Suppressor macrophage treated with lipopolysaccharide for 4 hours (primary cell): Measurements from ENCODE around the gene GAGE13.
A peak's percentile ranks its signal among the peaks of the same experiment; 100 is the strongest.
"Not testable (repeated sequence)": the region's sequence is repeated elsewhere in the genome, so short reads cannot be mapped to it uniquely, and the experiment has no call there.

ENCODE experiments used
- DNase-seq: peaks from one replicate; pipeline ENCODE4 v3.0.0-alpha.2; 2020

The GAGE13 gene, protein sequence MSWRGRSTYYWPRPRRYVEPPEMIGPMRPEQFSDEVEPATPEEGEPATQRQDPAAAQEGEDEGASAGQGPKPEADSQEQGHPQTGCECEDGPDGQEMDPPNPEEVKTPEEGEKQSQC

DNA sequence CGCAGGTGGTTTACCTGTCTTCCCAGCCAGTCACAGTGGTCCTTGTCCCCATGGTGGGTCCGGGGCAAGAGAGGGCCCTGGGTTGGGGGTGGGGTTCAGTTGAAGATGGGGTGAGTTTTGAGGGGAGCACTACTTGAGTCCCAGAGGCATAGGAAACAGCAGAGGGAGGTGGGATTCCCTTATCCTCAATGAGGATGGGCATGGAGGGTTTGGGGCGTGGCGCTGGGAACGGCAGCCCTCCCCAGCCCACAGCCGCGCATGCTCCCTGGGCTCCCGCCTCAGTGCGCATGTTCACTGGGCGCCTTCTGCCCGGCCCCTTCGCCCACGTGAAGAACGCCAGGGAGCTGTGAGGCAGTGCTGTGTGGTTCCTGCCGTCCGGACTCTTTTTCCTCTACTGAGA is at the start of gene GAGE13:
GAGE13 (plus strand) TSS at position 301 of the 400 bp plus-strand sequence. CDS start 1,156 bp downstream, outside the sequence.
- not testable (repeated sequence) for DNase-seq

DNA sequence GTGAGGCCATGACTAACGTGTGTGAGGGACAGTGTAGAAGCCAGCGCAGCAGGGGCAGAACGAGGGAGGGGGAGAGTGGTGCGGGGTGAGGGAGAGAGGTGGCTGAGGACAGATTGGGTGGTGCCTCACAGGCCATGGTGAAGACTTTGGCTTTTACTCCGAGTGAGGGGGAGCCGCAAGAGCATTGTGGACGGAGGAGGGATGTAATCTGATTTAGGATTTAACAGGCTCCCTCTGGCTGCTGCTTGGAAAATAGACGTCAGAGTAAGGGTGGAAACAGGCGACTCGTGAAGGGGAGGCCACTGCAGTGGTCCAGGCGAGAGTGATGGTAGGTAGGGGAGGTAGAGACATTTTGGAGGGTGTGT is 48.8 kb upstream of the GAGE13 start:
- DNase-seq: no peak

DNA sequence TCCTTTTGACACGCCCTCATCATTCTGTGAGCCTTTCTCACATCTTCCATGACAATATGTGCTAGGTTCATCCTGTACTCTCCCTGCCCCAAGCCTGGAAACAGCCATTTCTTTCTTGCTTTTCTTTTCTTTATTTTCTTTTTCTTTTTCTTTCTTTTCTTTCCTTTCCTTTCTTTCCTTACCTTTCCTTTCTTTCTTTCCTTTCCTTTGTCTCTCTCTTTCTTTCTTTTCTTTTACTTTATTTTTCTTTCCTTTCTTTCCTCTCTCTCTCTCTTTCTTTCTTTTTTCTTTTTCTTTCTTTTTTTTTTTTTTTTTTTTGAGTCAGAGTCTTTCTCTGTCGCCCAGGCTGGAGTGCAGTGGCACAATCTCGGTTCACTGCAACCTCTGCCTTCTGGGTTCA is 47.2 kb upstream of the GAGE13 start:
- no peak for DNase-seq

DNA sequence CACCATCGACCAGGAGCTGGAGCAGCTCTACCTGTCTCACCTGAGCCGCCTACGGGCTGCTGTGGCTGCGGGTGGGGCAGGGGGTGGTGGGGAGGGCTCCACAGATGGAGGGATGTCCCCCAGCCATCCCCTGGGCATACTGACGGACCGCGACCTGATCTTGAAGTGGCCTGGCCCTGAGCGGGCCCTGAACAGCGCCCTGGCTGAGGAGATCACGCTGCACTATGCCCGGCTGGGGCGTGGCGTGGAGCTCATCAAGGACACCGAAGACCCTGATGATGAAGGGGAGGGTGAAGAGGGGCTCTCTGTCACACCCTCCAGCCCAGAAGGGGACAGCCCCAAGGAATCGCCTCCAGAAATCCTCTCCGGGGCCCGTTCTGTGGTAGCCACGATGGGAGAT is 45.2 kb upstream of the GAGE13 start:
- no peak for DNase-seq

DNA sequence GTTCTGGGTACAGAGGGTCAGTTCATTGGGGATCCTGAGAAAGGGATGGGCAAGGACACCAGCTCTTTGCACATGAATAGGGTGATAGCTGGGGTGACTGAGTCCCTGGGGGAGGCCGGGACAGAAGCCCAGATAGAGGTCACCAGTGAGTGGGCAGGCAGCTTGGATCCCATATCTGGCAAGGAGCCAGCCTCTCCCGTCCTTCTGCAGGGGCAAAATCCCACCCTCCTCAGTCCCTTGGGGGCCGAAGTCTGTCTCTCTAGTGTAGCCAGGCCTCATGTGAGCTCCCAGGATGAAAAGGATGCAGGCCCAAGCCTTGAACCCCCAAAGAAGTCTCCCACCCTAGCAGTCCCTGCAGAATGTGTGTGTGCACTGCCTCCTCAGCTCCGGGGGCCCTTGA is 44.8 kb upstream of the GAGE13 start:
- DNase-seq: no peak

DNA sequence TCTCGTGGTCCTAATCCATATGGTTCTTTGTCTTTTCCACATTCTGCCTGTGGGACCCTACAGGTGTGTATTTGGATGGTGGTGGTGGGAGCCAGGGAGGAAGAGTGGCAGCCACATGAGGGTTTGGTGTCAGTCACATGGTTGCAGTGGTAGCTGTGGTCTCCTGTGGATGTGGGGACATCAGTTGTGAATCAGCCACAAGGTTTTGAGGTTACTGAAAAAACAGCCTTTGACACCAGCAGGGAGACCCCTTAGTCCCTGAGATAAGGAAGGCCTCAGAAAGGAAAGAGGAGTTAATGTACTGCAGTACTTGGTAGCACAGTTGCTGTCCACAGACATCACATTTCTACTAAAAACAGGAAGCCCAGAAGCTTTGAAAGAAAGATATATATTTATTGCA is 43.7 kb upstream of the GAGE13 start:
- no peak for DNase-seq

DNA sequence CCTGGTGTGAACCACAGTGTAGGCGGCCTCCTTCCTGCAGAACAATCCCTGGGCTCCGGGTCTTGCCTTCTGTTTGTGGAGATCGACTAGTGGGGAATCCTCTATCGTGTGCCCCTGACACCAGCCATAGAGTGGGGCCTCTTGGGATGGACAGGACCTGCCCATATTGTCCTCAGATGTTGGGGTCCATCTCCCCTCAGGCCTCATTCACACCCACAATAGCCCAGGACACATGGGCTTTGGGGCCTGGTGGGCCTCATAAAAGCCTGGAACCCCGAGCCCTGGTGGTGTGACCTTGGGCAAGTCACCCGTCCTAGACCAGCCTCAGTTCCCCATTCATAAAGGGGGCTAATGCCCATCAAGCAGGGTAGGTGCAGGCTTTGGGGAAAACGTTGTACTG is 41.2 kb upstream of the GAGE13 start:
- no peak for DNase-seq

DNA sequence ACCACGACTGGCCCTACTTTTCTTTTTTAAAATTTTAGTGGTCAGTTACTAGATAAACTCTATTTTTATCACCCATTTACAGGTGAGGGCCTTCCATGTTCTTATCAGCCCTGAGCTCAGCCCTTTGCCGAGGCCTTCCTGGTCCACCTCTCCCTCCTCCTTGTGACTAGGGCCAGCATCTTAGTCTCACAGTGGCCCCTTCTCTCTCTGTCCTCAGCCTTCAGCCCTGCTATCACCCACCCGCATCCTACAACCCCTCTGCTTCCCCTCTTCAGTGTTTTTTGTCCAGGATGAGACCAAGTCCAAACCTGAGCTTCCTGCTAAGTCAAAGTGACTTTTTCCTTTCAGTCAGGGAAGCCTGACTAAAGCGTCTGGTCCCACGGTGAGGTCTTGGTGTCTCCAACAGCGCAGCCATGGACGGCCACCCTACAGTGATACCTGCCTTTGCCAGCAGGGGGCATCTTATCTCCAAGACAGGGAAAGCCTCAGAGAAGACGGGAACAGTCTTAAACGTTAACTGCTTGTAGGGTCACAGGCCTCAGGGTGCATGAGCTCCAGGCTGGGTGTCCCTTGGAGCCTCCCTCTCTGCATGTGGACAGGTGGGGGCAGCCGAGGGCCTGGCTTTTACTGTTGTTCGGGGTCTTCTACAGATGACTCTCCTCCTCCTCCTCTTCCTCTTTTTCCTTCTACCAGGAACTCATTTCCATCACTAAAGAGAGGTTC is 39.6 kb upstream of the GAGE13 start:
- peak; percentile 65 for DNase-seq

DNA sequence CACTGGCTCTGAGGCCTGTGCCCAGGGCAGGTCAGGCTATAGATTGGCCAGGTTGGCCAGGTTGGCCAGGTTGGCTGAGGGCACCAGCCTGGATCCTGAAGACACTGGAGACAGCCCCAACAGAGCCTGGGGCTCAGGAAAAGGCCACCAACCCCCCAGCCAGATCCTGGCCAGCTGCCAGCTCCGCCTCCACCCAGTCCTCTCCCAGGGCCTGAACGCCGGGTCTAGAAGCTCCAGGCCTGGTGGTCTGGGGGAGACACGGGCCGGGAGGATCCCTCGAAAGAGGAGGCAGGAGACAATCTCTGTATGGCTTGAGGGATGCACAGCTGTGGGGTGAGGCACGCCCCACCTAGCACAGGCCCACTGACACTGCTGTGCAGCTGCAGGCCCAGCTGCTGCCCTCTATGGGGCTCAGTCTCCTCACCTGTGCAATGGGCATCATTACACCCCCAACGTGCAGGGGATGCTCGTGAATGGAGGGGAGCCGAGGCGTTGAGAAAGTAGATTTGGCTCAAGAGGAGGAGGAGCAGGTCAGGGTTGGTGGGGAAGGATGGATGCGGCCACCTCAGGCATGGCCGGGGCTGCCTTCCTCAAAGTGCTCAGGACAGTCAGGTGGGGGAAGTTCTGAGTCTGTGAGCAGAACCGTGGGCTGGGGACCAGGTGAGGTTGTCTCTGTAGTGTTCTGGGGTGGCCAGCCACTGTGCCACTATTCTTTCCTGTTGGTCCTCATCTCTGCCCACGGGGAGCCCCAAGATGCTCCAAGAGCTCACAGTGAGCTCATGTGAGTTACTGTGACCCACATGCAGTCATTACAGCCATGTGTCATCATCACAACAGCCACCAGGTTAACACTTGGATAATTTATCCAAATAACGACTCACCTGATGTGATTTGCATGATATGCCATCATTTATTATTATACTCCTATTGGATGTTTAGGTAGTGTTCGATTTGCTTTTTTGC is 38.7 kb upstream of the GAGE13 start:
- no peak for DNase-seq

DNA sequence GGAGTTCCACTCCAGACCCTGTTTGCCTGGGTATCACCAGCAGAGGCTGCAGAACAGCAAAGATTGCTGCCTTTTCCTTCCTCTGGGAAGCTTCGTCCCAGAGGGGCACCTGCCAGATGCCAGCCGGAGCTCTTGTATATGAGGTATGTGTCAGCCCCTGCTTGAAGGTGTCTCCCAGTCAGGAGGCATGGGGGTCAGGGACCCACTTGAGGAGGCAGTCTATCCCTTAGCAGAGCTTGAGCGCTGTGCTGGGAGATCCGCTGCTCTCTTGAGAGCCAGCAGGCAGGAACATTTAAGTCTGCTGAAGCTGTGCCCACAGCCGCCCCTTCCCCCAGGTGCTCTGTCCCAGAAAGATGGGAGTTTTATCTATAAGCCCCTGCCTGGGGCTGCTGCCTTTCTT is 32.1 kb upstream of the GAGE13 start:
- DNase-seq: not testable (repeated sequence)

DNA sequence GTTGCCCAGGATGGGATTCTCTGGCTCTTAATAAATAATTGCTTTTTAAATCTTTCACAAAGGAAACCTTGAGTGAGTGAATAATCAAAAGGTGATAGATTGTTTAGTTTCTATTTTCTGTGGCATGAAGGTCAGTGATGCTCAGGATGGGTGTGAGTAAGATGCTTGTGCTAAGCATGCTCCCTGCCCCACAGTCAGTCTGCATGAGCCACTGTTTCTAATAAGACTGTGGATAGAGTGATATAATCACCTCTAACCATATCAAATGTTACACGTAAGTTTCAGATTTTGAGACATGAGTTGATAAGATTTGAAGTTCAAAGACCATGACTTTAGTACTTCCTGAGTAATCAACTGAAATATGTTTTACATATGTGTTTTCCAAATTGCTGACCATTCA is 30.7 kb upstream of the GAGE13 start:
- DNase-seq: no peak

DNA sequence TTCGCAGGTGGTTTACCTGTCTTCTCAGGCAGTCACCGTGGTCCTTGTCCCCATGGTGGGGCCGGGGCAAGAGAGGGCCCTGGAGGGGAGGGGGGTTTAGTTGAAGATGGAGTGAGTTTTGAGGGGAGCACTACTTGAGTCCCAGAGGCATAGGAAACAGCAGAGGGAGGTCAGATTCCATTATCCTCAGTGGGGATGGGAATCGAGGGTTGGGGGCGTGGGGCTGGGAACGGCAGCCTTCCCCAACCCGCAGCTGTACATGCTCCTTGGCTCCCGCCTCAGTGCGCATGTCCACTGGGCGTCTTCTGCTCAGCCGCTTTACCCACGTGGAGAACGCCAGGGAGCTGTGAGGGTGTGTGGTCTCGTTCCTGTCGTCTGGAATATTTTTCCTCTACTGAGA is 28.0 kb upstream of the GAGE13 start, which contains the start of gene GAGE10:
GAGE10 (plus strand) TSS at position 301 of the 400 bp plus-strand sequence. CDS start 1,214 bp downstream, outside the sequence.
- DNase-seq: no peak

DNA sequence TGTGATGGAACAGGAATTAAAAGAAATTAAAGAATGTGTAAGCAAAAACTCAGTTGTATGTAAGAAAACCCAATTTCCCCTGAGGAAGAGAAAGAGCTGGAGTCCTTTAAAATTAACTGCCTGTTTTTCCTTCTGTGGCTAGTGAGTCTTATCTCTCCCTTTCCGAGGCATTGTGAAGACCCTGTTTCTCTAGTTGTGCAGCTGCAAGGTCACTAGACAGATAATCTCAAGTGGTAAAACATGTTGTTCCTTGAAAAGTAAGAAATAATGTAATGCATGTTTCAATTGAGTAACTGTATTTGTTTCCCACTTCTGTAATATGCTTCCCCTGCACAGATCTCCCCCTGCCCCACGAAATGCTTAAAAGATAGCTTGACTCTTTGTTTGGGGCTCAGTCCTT is 23.6 kb upstream of the GAGE13 start:
- not testable (repeated sequence) for DNase-seq

DNA sequence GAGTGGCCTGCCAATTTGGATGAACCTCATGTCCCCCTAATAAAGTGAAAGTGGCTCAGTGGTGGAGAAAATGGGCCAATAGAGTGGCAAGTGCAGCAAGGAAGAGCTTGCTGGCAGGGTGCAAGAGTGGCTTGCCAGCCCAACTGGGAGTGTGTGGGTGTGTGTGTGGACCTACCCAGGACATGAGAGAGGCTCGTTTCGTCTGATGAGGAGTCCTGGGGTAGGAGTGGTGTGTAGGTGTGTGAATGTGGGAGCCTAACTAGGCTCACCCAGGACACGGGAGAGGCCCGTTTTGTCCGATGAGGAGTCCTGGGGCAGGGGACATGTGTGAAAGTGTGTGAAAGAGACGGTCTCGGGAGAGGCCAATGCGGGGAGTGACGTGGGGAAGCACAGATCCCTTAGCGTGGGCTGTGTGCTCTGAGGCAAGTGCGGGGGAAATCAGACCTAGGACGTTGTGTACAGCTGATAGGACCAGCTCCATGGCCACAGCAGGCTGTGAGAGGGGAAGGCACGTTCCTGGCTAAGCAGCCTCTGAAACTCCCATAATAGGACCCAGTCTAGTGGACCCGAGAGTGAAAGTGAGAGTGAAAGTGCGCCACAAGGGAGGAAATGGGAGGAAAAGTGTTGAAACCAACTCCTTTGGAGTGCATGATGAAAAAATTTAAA is 22.6 kb upstream of the GAGE13 start:
- peak; percentile 78 for DNase-seq

DNA sequence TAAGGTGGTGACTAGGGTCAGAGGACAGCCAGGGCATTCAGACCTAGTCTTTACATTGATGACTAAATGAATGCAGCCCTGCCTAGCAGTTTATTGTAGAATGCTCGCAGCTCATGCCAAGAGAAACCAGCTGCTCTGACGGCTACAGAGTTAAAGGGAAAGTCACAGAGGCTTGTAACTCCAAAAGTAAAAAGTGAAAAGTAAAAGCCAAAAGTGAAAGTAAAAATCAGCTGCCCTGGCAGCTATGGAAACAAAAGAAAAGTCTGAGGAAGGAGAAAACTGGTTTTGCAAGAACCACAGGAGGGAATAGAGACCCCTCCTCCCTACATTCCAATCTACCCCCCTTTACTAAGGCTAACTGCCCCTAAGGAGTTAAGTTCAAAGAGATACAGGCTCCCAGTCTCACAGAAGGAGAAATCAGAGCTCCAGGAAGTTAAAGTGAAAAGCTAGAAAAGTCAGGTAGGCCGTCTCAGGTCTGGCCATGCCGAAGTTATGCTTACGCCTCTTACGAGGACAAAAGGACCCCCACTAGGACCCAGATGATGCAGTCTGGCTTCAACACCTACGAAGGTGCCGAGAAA is 21.9 kb upstream of the GAGE13 start:
- peak; percentile 49 for DNase-seq

DNA sequence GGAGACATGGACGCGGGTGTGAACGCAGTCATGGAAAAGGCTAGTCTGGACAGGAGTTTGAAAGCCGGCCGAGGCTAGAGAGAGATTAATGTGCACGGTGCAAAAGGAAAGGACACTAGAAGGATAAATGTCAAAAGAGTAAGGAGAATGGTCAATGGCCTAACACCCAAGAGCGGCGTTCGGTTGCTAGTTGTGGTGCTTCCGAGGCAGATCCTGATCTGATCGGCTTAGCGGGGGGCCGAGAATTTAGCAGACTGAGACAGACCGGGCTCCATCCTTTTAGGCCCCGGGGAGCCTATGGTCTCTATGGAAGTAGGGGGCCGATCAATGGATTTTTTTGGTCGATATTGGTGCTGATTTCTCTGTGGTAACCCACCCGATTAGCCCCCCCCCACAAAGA is 21.0 kb upstream of the GAGE13 start:
- DNase-seq: no peak

DNA sequence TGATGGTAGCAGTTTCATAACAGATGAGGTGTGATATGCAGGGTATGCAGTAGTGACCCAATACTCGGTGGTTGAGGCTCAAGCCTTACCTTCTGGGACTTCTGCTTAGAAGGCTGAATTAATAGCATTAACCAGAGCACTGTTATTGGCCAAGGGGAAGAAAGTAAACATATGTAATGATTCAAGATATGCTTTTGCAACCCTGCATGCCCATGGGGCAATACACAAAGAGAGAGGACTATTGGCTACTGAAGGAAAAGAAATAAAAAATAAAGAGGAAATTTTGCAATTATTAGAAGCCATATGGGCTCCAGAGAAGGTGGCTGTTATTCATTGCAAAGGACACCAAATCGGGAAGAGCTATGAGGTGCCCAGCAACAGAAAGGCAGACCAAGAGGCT is 19.2 kb upstream of the GAGE13 start:
- peak; percentile 32 for DNase-seq

DNA sequence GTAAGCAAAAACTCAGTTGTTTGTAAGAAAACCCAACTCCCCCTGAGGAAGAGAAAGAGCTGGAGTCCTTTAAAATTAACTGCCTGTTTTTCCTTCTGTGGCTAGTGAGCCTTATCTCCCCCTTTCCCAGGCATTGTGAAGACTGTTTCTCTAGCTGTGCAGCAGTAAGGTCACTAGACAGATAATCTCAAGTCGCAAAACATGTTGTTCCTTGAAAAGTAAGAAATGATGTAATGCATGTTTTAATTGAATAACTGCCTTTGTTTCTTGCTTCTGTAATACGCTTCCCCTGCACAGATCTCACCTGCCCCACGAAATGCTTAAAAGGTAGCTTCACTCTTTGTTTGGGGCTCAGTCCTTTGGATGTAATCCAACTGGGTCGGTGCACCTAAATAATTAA is 15.3 kb upstream of the GAGE13 start:
- no peak for DNase-seq

DNA sequence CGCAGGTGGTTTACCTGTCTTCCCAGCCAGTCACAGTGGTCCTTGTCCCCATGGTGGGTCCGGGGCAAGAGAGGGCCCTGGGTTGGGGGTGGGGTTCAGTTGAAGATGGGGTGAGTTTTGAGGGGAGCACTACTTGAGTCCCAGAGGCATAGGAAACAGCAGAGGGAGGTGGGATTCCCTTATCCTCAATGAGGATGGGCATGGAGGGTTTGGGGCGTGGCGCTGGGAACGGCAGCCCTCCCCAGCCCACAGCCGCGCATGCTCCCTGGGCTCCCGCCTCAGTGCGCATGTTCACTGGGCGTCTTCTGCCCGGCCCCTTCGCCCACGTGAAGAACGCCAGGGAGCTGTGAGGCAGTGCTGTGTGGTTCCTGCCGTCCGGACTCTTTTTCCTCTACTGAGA is 9.6 kb upstream of the GAGE13 start, which contains the start of gene GAGE12J:
GAGE12J (plus strand) TSS at position 301 of the 400 bp plus-strand sequence. CDS start 1,157 bp downstream, outside the sequence.
- not testable (repeated sequence) for DNase-seq

DNA sequence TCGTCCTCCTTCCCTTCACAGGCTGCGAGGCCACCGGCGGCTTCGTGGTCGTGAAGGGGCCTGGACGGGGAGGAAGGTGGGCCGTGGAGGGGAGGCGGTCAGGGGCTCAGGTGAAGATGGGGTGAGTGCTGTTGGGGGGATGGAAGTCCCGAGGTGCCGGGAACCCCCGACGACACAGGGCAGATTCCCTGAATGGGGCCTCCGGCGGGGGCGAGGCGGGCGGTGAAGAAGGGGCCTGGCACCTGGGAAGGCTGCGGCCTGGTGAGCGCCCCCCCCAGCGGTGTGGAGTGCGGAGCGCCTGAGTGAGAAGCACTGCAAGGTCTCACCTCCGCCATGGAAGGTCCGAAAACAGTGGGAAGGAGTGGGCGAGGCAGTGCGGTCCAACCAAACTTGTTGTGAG is 9.1 kb upstream of the GAGE13 start:
- not testable (repeated sequence) for DNase-seq

DNA sequence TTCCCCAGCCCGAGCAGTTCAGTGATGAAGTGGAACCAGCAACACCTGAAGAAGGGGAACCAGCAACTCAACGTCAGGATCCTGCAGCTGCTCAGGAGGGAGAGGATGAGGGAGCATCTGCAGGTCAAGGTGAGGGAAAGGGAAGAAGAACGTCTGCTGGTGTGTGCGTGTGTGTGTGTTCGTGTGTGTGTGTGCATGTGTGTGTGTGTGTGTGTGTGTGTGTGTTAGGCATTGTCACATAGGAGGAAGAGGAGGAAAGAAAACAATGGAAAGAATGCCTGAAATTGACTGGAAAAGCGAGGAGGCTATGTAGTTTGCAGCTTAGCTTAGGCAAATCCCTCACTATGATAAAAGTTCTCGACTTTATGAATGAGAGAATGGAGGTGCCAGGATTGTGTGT is 7.6 kb upstream of the GAGE13 start:
- not testable (repeated sequence) for DNase-seq

DNA sequence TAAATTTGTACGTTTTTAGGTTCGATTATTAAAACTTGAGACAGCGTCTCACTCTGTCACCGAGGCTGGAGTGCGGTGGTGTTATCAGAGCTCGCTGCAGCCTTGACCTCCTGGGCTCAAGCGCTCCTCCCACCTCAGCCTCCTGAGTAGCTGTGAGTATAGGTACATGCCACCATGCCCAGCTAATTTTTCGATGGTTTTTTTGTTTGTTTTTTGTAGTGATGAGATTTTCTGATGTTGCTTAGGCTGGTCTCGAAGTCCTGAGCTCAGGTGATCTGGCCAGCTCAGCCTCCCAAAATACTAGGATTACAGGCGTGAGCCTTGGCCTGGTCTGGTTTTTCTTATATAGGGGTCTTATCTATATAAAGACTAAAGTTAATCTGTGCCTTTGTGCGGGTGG is 961 bp upstream of the GAGE13 start:
- not testable (repeated sequence) for DNase-seq

DNA sequence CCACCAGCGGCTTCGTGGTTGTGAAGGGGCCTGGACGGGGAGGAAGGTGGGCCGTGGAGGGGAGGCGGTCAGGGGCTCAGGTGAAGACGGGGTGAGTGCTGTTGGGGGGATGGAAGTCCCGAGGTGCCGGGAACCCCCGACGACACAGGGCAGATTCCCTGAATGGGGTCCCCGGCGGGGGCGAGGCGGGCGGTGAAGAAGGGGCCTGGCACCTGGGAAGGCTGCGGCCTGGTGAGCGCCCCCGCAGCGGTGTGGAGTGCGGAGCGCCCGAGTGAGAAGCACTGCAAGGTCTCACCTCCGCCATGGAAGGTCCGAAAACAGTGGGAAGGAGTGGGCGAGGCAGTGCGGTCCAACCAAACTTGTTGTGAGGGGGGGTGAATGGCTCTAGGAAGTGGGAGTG is 459 bp downstream of the GAGE13 start:
- DNase-seq: not testable (repeated sequence)
